Spleen (tissue), 7 donors: ENCODE measurements around the gene RNPEP.

Source experiments
- POLR2AphosphoS5 ChIP-seq, 3 donors: sonication (generic); formaldehyde crosslinking; IDR thresholded peaks; one replicate each; pipeline ENCODE4 v1.5.1; 2017; ENCODE audit warnings: antibody characterized with exemption in 3 of 3
- TF ChIP-seq, protein P1 (sequence below), 11 experiments: fragments of 200-600 bp in 7 of 11; fragments of 450-650 bp in 4 of 11; sonication (generic) in 4 of 11; IDR thresholded peaks in 8 of 11; conservative IDR thresholded peaks in 3 of 11; 1 replicate in 7 of 11; 2 replicates in 4 of 11; pipeline versions ENCODE4 v1.4.0 to v1.8.0; 2016 to 2021; ENCODE audit warnings: antibody characterized with exemption in 11 of 11, inconsistent platforms in 4 of 11, mild to moderate bottlenecking in 1 of 11
- donor health status: DM: no; HTN: no; CAD: no; lungs with moderate emphysema.
- donor health status: DM: no; HTN: no; CAD: no.
- donor health status: DM: no; HTN: no; CAD: no.

DNA sequence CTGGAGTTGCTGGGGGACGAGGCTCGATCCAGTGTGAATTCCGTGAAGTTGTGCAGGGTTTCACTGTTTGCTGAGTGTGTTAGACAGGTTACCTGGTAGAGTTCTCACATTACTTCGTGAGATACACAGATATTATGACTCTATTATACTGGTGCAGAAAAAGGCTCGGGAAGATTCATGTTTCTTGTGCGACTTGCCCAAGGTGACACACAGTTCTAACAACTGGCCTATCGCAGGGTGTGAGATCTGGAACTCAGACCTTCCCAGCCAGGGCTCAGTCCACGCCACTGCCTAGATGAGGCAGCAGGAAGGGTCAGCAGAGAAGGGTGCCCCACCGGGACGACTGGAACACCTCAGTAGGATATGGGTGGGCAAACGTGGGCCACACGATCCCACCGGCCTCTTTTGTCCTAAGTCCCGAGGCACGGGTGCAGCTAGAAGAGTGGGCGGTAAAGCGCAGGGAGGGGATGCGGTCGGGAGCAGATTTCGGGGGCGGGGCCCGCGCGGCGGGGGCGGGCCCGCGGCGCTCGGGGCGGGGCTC lies 296 bp upstream of the RNPEP start:
- TF ChIP-seq, protein P1, sequence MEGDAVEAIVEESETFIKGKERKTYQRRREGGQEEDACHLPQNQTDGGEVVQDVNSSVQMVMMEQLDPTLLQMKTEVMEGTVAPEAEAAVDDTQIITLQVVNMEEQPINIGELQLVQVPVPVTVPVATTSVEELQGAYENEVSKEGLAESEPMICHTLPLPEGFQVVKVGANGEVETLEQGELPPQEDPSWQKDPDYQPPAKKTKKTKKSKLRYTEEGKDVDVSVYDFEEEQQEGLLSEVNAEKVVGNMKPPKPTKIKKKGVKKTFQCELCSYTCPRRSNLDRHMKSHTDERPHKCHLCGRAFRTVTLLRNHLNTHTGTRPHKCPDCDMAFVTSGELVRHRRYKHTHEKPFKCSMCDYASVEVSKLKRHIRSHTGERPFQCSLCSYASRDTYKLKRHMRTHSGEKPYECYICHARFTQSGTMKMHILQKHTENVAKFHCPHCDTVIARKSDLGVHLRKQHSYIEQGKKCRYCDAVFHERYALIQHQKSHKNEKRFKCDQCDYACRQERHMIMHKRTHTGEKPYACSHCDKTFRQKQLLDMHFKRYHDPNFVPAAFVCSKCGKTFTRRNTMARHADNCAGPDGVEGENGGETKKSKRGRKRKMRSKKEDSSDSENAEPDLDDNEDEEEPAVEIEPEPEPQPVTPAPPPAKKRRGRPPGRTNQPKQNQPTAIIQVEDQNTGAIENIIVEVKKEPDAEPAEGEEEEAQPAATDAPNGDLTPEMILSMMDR (IDR thresholded peaks at IDR 0.05 in 8 of 11, conservative IDR thresholded peaks at IDR 0.05 in 3 of 11): no peak
- no peak for TF ChIP-seq POLR2AphosphoS5 (IDR thresholded peaks at IDR 0.05)
